Erythroblast (primary cell): ENCODE results near the gene BMP2K.

Experiments
- DNase-seq, 2 experiments: peaks; one replicate each; lab custom pipeline; 2025; lab: John Stamatoyannopoulos, UW
- GATA1 ChIP-seq: IDR thresholded peaks from 2 replicates; pipeline ENCODE4 v1.6.1; 2011; ENCODE audit warnings: low read depth, mild to moderate bottlenecking, control low read depth, low read length, moderate library complexity
- POLR2A ChIP-seq: IDR thresholded peaks from 2 replicates; pipeline ENCODE4 v1.6.1; 2011; ENCODE audit warnings: mild to moderate bottlenecking, low read length

Gene BMP2K

GRCh38 chr4:78953769-78954666, 177.9 kb downstream of the BMP2K start:
- TF ChIP-seq GATA1 (no peak), POLR2A (no peak)
- peak in 1 of 2 experiments; percentile 27 for DNase-seq

GRCh38 chr4:78956975-78957374, 180.8 kb downstream of the BMP2K start:
- TF ChIP-seq GATA1 (no peak), POLR2A (no peak)
- no peak for DNase-seq

DNA sequence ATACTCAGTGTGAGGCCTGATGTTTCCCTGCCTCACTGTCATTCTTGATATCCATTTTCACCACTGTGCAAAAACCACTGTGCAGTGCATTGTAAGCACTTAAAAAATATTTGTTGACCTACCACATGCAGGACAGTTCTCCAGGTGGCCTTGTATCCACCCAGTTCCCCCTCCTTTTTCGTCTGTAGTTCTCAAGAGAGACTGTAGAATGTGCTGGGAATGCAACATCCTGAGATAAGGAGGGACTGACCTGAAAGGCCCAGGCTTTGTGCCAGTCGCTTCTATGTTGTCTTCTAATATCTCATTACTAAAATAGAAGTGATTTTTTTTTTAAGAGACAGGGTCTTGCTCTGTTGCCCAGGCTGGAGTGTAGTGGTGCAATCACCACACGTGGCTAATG, 184.8 kb downstream of the BMP2K start:
- DNase-seq, result no peak
- no peak for TF ChIP-seq POLR2A
- no peak for TF ChIP-seq GATA1
